ENCODE results near the gene KRT3. TPM values are rescaled to one million over a fixed set of nuclear protein-coding genes. Genes with fewer than 3 reads are reported as not detected.

Gene KRT3
- total and polyA plus RNA-seq, 7 experiments from 2014 or later: not detected

DNA sequence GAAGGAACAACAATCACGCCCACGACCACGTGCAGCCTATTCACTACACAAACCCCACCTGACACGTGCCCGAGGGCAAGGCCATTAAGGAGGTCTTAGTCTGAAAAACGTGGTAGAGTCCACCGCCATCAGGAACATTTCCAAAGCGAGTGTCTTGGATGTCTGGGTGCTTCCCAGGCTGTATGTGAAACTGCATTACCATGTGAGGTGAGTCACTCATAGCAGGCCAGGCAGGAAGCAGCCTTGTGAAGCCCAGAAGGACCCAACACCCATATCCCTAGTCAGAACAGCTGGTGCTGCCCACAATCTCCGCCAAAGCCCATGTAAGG is 41.5 kb upstream of the KRT3 start:
- Mint-ChIP-seq H3K27me3 (peaks cover 0 to 8% (median 0%) of the 10 kb centered on the region in 5 donors), H3K27ac (peak overlapping the region in 4 of 9 donors; percentile 23 to 66 (median 44)), H3K9me3 (peaks cover 0 to 1% (median 0%) of the 10 kb centered on the region in 11 donors), H3K4me1 (peaks cover 20 to 35% (median 26%) of the 10 kb centered on the region in 7 donors), H3K4me3 (peak overlapping the region in 2 of 10 donors; percentile 21 to 51), H3K36me3 (no peaks in the 10 kb centered on the region)
- Histone ChIP-seq H3K4me3 (ENCODE audit: low read length) (no peak overlapping the region), H3K9me3 (ENCODE audit: control insufficient read depth in 2 of 3, low read length in 3 of 3) (no peaks in the 10 kb centered on the region), H3K4me1 (ENCODE audit: control insufficient read depth in 2 of 2, insufficient read depth in 2 of 2, low read length in 2 of 2) (no peaks in the 10 kb centered on the region), H3K27me3 (ENCODE audit: control insufficient read depth in 2 of 2, insufficient read depth in 2 of 2, low read length in 2 of 2) (no peaks in the 10 kb centered on the region), H3K27ac (ENCODE audit: low read depth, low read length) (no peak overlapping the region), H3K36me3 (ENCODE audit: control insufficient read depth in 2 of 3, insufficient read depth in 3 of 3, low read length in 3 of 3) (no peaks in the 10 kb centered on the region)
- ChIA-PET CTCF (interaction anchor here (1.4 kb wide), 1 partner anchor 33 kb away, joined by 7 read pairs; no protein-coding TSS in a partner anchor), POLR2A (interaction anchor here (1.5 kb wide), 1 partner anchor 30 kb away, joined by 3 read pairs; no protein-coding TSS in a partner anchor)
- no peak for DNase-seq
- no peak for ATAC-seq
- intact Hi-C loops (cut with micrococcal nuclease): no loop called here

DNA sequence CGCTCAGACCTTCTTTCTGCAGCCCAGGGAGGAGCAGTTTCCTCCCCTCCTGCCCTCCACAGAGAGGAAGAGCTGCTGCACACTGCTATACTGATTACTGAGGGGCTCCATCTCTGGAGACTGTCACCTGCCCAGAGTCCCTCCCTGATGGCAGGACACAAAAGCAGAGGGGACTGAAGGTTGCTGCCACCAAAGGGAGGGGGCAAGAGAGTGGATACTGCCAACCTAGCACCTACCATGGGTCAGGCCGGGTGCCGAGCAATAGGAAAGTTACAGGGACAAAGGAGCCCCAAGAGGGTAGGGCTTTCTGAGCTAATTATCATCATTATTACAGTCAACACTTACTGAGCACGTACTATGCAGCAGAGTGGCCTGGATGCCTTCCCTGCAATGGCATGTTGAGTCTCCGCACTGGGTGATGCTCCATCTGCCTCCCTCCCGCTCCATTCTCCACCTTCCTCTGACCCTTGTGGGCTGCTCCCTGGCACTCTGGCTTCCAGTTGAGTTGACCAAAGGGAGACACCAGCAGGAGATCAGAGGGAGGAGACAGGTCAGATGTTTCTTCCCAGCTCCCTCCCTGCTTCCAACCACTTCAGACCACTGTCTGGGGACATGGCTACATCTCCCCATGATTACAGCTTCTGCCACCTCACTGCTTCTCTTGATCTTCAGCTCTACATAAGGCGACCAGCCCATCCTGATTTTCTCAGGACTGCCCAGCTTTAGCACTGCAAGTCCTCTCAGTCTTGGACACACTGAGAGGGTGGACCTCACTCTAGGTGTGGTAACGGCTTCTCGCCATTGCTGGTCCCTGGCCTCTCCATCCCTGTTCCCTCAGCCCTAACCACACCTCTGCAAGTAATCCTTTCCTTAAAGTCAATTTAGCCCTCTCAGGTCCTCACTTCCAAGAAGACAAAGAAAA is 40.8 kb upstream of the KRT3 start:
- no peak for ATAC-seq

DNA sequence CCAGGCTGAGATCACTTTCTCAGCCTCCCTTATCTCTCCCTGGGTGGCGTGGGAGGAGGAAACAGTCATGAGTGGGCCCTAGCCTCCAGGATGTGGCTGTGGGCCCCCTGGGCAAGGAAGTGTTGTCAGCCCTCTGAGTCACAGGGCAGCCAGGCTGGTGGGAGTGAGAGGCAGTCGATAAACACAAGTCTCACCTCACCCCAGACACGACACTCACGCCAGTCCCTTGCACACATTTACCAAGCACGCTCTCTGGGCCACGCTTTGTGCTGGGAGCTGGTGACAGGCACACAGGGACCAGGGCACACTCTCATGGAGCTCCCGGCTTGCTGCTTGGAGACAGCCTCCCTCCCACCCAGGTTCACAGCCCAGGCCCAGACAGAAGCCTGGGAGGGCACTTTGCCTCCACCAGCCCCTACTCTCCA is 40.1 kb upstream of the KRT3 start:
- DNase-seq: peak in 1 of 9 donors; percentile 72
- H3K27ac ChIP-seq (ENCODE audit: low read depth, low read length): no peak overlapping the region
- no peaks in the 10 kb centered on the region for H3K9me3 ChIP-seq (ENCODE audit: control insufficient read depth in 2 of 3, low read length in 3 of 3)
- ATAC-seq: peak; percentile 61
- Mint-ChIP-seq H3K36me3 (no peaks in the 10 kb centered on the region), H3K4me1 (peaks cover 16 to 31% (median 23%) of the 10 kb centered on the region in 7 donors), H3K4me3 (peak overlapping the region in 5 of 10 donors; percentile 6 to 38 (median 10)), H3K27me3 (peaks cover 0 to 8% (median 0%) of the 10 kb centered on the region in 5 donors), H3K9me3 (peaks cover 0 to 1% (median 0%) of the 10 kb centered on the region in 11 donors), H3K27ac (peak overlapping the region; percentile 19 to 92 (median 65))
- H3K4me1 ChIP-seq (ENCODE audit: control insufficient read depth in 2 of 2, insufficient read depth in 2 of 2, low read length in 2 of 2): no peaks in the 10 kb centered on the region
- no peaks in the 10 kb centered on the region for H3K36me3 ChIP-seq (ENCODE audit: control insufficient read depth in 2 of 3, insufficient read depth in 3 of 3, low read length in 3 of 3)
- ChIA-PET POLR2A (no interaction called here), CTCF (interaction anchor here (0.6 to 1.5 kb wide), 4 partner anchors 32 to 253 kb away, joined by 3 to 7 read pairs (median 4); no protein-coding TSS in a partner anchor)
- intact Hi-C loops (cut with micrococcal nuclease): no loop called here
- no peak overlapping the region for H3K4me3 ChIP-seq (ENCODE audit: low read length)
- no peaks in the 10 kb centered on the region for H3K27me3 ChIP-seq (ENCODE audit: control insufficient read depth in 2 of 2, insufficient read depth in 2 of 2, low read length in 2 of 2)

More for the DNA sequence above, 40.8 kb upstream of the KRT3 start:
- ChIA-PET POLR2A (interaction anchor here (1.5 kb wide), 1 partner anchor 31 kb away, joined by 3 read pairs; no protein-coding TSS in a partner anchor), CTCF (interaction anchor here (0.8 to 1.5 kb wide), 3 partner anchors 31 to 253 kb away, joined by 3 to 7 read pairs (median 4); no protein-coding TSS in a partner anchor)
- Mint-ChIP-seq H3K36me3 (no peaks in the 10 kb centered on the region), H3K9me3 (peaks cover 0 to 1% (median 0%) of the 10 kb centered on the region in 11 donors), H3K27ac (peak overlapping the region; percentile 23 to 92 (median 65)), H3K27me3 (peaks cover 0 to 8% (median 0%) of the 10 kb centered on the region in 5 donors), H3K4me3 (peak overlapping the region in 7 of 10 donors; percentile 1 to 51 (median 16)), H3K4me1 (peaks cover 16 to 31% (median 23%) of the 10 kb centered on the region in 7 donors)
- no peaks in the 10 kb centered on the region for H3K27me3 ChIP-seq (ENCODE audit: control insufficient read depth in 2 of 2, insufficient read depth in 2 of 2, low read length in 2 of 2)
- no peaks in the 10 kb centered on the region for H3K36me3 ChIP-seq (ENCODE audit: control insufficient read depth in 2 of 3, insufficient read depth in 3 of 3, low read length in 3 of 3)
- no peak overlapping the region for H3K27ac ChIP-seq (ENCODE audit: low read depth, low read length)
- intact Hi-C loops (cut with micrococcal nuclease): no loop called here
- no peak for DNase-seq
- H3K4me1 ChIP-seq (ENCODE audit: control insufficient read depth in 2 of 2, insufficient read depth in 2 of 2, low read length in 2 of 2): no peaks in the 10 kb centered on the region
- H3K9me3 ChIP-seq (ENCODE audit: control insufficient read depth in 2 of 3, low read length in 3 of 3): no peaks in the 10 kb centered on the region
- H3K4me3 ChIP-seq (ENCODE audit: low read length): no peak overlapping the region

DNA sequence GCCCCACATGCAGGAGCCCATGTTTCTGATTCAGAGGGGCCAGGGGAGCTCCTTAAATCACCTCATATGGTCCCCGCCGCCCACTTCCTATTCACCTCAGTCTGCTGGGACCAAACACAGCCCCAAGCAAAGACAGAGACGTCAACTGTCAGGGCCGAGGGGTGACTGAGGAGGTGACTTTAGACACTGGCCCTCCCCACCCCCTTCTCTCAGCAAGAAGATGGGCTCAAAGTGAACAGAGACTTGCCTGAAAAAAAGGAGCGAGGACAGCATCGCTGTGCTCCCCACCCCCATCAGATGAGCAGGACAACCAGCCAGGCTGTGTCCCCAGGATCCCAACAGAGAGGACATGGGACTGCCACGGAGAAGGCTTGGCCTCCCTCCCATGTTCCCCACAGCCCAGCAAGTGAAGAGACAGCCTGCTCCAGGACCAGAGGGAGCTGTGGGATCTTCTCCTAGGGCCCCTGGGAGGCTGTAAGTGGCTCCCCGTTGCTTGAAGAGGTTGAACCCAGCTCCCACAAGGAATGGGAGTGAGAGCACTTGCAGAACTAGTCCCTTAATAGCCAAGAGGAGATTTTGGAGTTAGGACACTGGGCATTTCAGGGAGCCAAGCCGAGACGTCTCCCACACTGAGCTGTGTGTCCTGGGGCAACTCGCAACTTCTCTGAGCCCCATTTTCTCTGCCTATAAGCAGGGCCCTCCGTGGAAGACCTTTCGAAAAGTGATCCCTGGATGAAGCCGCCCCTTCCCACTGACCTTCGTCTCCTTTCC is 39.5 kb upstream of the KRT3 start:
- CTCF ChIA-PET: interaction anchor here (0.6 to 1.5 kb wide), 2 partner anchors 190 to 252 kb away, joined by 3 to 4 read pairs; no protein-coding TSS in a partner anchor
- ATAC-seq: no peak

DNA sequence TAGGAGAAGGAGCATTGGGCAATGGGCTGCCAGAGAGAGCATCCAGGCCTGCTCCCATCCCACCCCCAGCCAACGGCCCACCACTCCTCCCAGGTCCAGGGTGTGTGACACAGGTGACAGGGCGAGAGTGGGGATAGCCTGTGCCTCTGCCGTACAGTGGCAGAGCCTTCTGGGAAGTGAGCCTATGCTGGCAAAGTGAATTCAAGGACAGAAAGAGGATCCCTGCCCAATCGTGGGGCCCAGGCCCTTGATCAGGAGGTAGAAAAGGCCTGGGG is 38.7 kb upstream of the KRT3 start:
- DNase-seq: no peak
- Mint-ChIP-seq H3K4me3 (no peak overlapping the region), H3K9me3 (peaks cover 0 to 4% (median 0%) of the 10 kb centered on the region in 11 donors), H3K36me3 (no peaks in the 10 kb centered on the region), H3K27me3 (peaks cover 0 to 5% (median 0%) of the 10 kb centered on the region in 5 donors), H3K27ac (no peak overlapping the region), H3K4me1 (peaks cover 16 to 31% (median 23%) of the 10 kb centered on the region in 7 donors)
- no peaks in the 10 kb centered on the region for H3K27me3 ChIP-seq (ENCODE audit: control insufficient read depth in 2 of 2, insufficient read depth in 2 of 2, low read length in 2 of 2)
- no peaks in the 10 kb centered on the region for H3K9me3 ChIP-seq (ENCODE audit: control insufficient read depth in 2 of 3, low read length in 3 of 3)
- no peaks in the 10 kb centered on the region for H3K36me3 ChIP-seq (ENCODE audit: control insufficient read depth in 2 of 3, insufficient read depth in 3 of 3, low read length in 3 of 3)
- POLR2A ChIA-PET: no interaction called here
- H3K4me3 ChIP-seq (ENCODE audit: low read length): no peak overlapping the region
- no peak for ATAC-seq
- CTCF ChIA-PET: no interaction called here
- intact Hi-C loops (cut with micrococcal nuclease): no loop called here
- H3K27ac ChIP-seq (ENCODE audit: low read depth, low read length): no peak overlapping the region
- no peaks in the 10 kb centered on the region for H3K4me1 ChIP-seq (ENCODE audit: control insufficient read depth in 2 of 2, insufficient read depth in 2 of 2, low read length in 2 of 2)

More for the DNA sequence above, 39.5 kb upstream of the KRT3 start:
- Mint-ChIP-seq H3K27me3 (peaks cover 0 to 8% (median 0%) of the 10 kb centered on the region in 5 donors), H3K4me1 (peaks cover 16 to 31% (median 23%) of the 10 kb centered on the region in 7 donors), H3K4me3 (peak overlapping the region in 2 of 10 donors; percentile 10 to 16), H3K36me3 (no peaks in the 10 kb centered on the region), H3K9me3 (no peaks in the 10 kb centered on the region), H3K27ac (peak overlapping the region in 6 of 9 donors; percentile 19 to 92 (median 51))
- H3K36me3 ChIP-seq (ENCODE audit: control insufficient read depth in 2 of 3, insufficient read depth in 3 of 3, low read length in 3 of 3): no peaks in the 10 kb centered on the region
- intact Hi-C loops (cut with micrococcal nuclease): no loop called here
- no peaks in the 10 kb centered on the region for H3K9me3 ChIP-seq (ENCODE audit: control insufficient read depth in 2 of 3, low read length in 3 of 3)
- DNase-seq: no peak
- H3K4me3 ChIP-seq (ENCODE audit: low read length): no peak overlapping the region
- POLR2A ChIA-PET: no interaction called here
- H3K27ac ChIP-seq (ENCODE audit: low read depth, low read length): no peak overlapping the region
- no peaks in the 10 kb centered on the region for H3K27me3 ChIP-seq (ENCODE audit: control insufficient read depth in 2 of 2, insufficient read depth in 2 of 2, low read length in 2 of 2)
- H3K4me1 ChIP-seq (ENCODE audit: control insufficient read depth in 2 of 2, insufficient read depth in 2 of 2, low read length in 2 of 2): no peaks in the 10 kb centered on the region

DNA sequence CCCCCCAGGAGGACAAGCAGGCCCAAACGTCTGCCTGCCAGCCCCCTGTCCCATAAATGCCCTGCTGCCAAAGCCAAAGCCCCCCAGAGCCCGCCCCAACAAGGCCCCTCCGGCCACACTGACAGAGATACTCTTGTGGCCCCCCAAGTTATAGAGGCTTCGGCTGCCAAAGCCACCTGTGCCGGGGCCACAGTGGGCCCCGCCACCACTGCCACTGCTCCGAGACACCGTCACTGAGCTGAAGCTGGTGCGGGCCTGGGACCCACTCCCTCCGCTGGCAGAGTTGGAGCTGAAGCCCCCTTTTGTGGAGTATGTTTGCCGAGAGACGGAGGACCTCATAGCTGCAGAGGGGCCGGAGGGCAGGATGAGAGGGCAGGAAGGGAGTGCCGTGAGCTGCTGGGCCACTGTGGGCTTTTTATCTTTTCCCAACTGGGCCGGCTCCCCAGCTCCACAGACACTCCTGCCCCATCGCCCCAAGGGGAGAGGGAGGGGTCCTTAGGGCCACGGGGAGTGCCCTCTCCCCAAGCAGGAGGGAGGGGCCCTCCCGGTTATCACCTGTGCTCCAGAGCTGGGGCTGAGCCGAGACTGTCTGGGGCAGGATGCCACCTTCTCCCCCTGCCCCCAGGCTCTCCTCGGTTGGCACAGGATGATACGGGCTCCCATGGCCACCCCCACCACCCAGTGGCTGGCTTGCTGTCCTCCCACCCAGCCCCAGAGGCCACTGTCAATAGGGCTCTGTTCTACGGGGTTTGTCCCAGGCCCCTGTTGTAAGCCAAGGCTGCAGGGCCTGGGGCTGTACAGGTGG is 38.2 kb upstream of the KRT3 start, which contains the start of gene KRT79:
KRT79 (minus strand) TSS at position 390 of the 805 bp plus-strand sequence; CDS start at position 339, 51 bp downstream.
- ChIA-PET CTCF (no interaction called here), POLR2A (no interaction called here)
- Histone ChIP-seq H3K9me3 (ENCODE audit: control insufficient read depth in 2 of 3, low read length in 3 of 3) (no peaks in the 10 kb centered on the region), H3K27me3 (ENCODE audit: control insufficient read depth in 2 of 2, insufficient read depth in 2 of 2, low read length in 2 of 2) (no peaks in the 10 kb centered on the region), H3K36me3 (ENCODE audit: control insufficient read depth in 2 of 3, insufficient read depth in 3 of 3, low read length in 3 of 3) (no peaks in the 10 kb centered on the region), H3K4me3 (ENCODE audit: low read length) (no peak within 1 kb of the TSS), H3K4me1 (ENCODE audit: control insufficient read depth in 2 of 2, insufficient read depth in 2 of 2, low read length in 2 of 2) (no peaks in the 10 kb centered on the region), H3K27ac (ENCODE audit: low read depth, low read length) (no peak within 1 kb of the TSS)
- Mint-ChIP-seq H3K27ac (peak within 1 kb of the TSS in 2 of 9 donors; percentile 49 to 92), H3K27me3 (peaks cover 0 to under 1% (median 0%) of the 10 kb centered on the region in 5 donors), H3K36me3 (no peaks in the 10 kb centered on the region), H3K9me3 (peaks cover 0 to 4% (median 0%) of the 10 kb centered on the region in 11 donors), H3K4me1 (peaks cover 19 to 33% (median 23%) of the 10 kb centered on the region in 7 donors), H3K4me3 (no peak within 1 kb of the TSS)
- intact Hi-C loops (cut with micrococcal nuclease): no loop called here
- DNase-seq (no peak), ATAC-seq (no peak)

Data from naive thymus-derived CD4-positive, alpha-beta T cell (primary cell).